Panc1 (cell line): ENCODE results near the gene SPRING1. TPM values are rescaled to one million over a fixed set of nuclear protein-coding genes. Genes with fewer than 3 reads are reported as not detected.

Experiments used
- ATAC-seq: fragments of 200-7000 bp; cut with Tn5 transposase; 2 replicates; pipeline ENCODE4 v1.9.1; 2020; ENCODE audit warnings: mild to moderate bottlenecking, moderate library complexity
- BruUV-seq: library from RNA; stranded (reverse); fragments of 400-500 nt; replicated peaks from 2 replicates; lab custom pipeline; 2021; lab: Mats Ljungman, UMichigan
- CTCF ChIA-PET: fragments of 300-600 bp; sonication (Branson Sonifier 250); formaldehyde crosslinking; loops from one replicate; lab custom pipeline; 2022; ENCODE audit warnings: antibody characterized with exemption; lab: Charles Lee
- POLR2A ChIA-PET: fragments of 300-600 bp; sonication (Branson Sonifier 250); formaldehyde crosslinking; loops from one replicate; lab custom pipeline; 2022; ENCODE audit warnings: antibody characterized with exemption; lab: Charles Lee
- DNase-seq: peaks from one replicate; pipeline ENCODE4 v3.0.0-alpha.2; 2010; ENCODE audit warnings: low read depth, low spot score
- H3K27ac ChIP-seq: 2 replicates; pipeline ENCODE4 v1.5.1; 2011; ENCODE audit warnings: mild to moderate bottlenecking, low read length, inconsistent platforms
- H3K27me3 ChIP-seq: fragments of 200-500 bp; sonication (Bioruptor generic); 2 replicates; pipeline ENCODE4 v1.6.0; 2014; ENCODE audit warnings: low read length, inconsistent platforms; ENCODE audit not compliant: control insufficient read depth, insufficient read depth
- H3K36me3 ChIP-seq: fragments of 200-500 bp; sonication (Bioruptor generic); 2 replicates; pipeline ENCODE4 v1.5.1; 2014; ENCODE audit warnings: inconsistent platforms, mild to moderate bottlenecking, low read length, moderate library complexity; ENCODE audit not compliant: control insufficient read depth, insufficient read depth
- H3K4me1 ChIP-seq: 2 replicates; pipeline ENCODE4 v1.5.1; 2011; ENCODE audit warnings: inconsistent platforms, mild to moderate bottlenecking, low read length, moderate library complexity; ENCODE audit not compliant: control insufficient read depth, insufficient read depth
- H3K4me3 ChIP-seq, 2 experiments: 2 replicates each; pipeline ENCODE4 v1.5.1; 2011 to 2012; ENCODE audit warnings: low read depth in 2 of 2, low read length in 2 of 2, mild to moderate bottlenecking in 2 of 2, inconsistent platforms in 1 of 2, moderate library complexity in 1 of 2
- H3K9me3 ChIP-seq: fragments of 200-500 bp; sonication (Bioruptor generic); 2 replicates; pipeline ENCODE4 v1.5.1; 2014; ENCODE audit warnings: low read depth, mild to moderate bottlenecking, inconsistent platforms, low read length, moderate library complexity; ENCODE audit not compliant: control insufficient read depth, insufficient read depth
- POLR2AphosphoS5 ChIP-seq: IDR thresholded peaks from 2 replicates; pipeline ENCODE4 v1.6.1; 2012; ENCODE audit warnings: mild to moderate bottlenecking, low read depth, low read length, moderate library complexity
- REST ChIP-seq, 2 experiments: IDR thresholded peaks; 2 replicates each; pipeline ENCODE4 v1.6.1; 2011 to 2012; ENCODE audit warnings: low read depth in 2 of 2, control low read depth in 1 of 2, low read length in 1 of 2, mild to moderate bottlenecking in 1 of 2, moderate library complexity in 1 of 2; ENCODE audit not compliant: insufficient read depth in 1 of 2
- SIN3A ChIP-seq: IDR thresholded peaks from 2 replicates; pipeline ENCODE4 v1.6.1; 2012; ENCODE audit warnings: low read depth, mild to moderate bottlenecking, low read length, moderate library complexity, borderline replicate concordance; ENCODE audit not compliant: insufficient read depth
- TCF7L2 ChIP-seq: IDR thresholded peaks from 2 replicates; pipeline ENCODE4 v1.6.1; 2011; ENCODE audit warnings: mild to moderate bottlenecking, low read depth, low read length, inconsistent platforms
- in situ Hi-C: cut with HindIII; loops from 2 replicates; pipeline ENCODE4 v1.10.0; 2016; ENCODE audit warnings: low sequenced_read_pairs, low pct_unique_long_range_greater_than_20kb
- intact Hi-C: fragments of 100-400 bp; cut with micrococcal nuclease; formaldehyde crosslinking; loops from one replicate; pipeline ENCODE4 v1.10.0; 2022; ENCODE audit not compliant: unreplicated experiment
- total RNA-seq: library from RNA; stranded (reverse); gene quantifications from one replicate; pipeline ENCODE4 v1.2.1, GENCODE V29; 2021; ENCODE audit not compliant: unreplicated experiment
- TF ChIP-seq, protein P1 (sequence below): fragments of 450-650 bp; IDR thresholded peaks from 2 replicates; pipeline ENCODE4 v1.5.1; 2017; ENCODE audit warnings: mild to moderate bottlenecking

The SPRING1 gene
- total RNA-seq, 1 experiment from 2014 or later: 71.1 TPM

GRCh38 chr12:116700066-116700465, 37.8 kb downstream of the SPRING1 start:
- CTCF ChIA-PET: no interaction called here
- ATAC-seq (no peak), DNase-seq (no peak)
- H3K4me3 ChIP-seq: no peak overlapping the region
- POLR2A ChIA-PET: no interaction called here
- BruUV-seq: no TSS peak
- no peaks in the 10 kb centered on the region for H3K27me3 ChIP-seq
- intact Hi-C loops (loop anchor here (5.0 to 10.0 kb wide), 3 partner anchors 182 to 755 kb away; partner anchors contain the start of gene HRK), in situ Hi-C loops (no loop called here)
- TF ChIP-seq REST (IDR thresholded peaks at IDR 0.05; ENCODE audit: insufficient read depth in 1 of 2, low read depth in 2 of 2, low read length in 1 of 2) (no peak), POLR2AphosphoS5 (no peak), TCF7L2 (no peak), SIN3A (no peak)
- TF ChIP-seq, protein P1, sequence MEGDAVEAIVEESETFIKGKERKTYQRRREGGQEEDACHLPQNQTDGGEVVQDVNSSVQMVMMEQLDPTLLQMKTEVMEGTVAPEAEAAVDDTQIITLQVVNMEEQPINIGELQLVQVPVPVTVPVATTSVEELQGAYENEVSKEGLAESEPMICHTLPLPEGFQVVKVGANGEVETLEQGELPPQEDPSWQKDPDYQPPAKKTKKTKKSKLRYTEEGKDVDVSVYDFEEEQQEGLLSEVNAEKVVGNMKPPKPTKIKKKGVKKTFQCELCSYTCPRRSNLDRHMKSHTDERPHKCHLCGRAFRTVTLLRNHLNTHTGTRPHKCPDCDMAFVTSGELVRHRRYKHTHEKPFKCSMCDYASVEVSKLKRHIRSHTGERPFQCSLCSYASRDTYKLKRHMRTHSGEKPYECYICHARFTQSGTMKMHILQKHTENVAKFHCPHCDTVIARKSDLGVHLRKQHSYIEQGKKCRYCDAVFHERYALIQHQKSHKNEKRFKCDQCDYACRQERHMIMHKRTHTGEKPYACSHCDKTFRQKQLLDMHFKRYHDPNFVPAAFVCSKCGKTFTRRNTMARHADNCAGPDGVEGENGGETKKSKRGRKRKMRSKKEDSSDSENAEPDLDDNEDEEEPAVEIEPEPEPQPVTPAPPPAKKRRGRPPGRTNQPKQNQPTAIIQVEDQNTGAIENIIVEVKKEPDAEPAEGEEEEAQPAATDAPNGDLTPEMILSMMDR: no peak
- no peaks in the 10 kb centered on the region; the same call in 1 of the 2 replicates for H3K4me1 ChIP-seq
- H3K36me3 ChIP-seq: no peaks in the 10 kb centered on the region
- no peak overlapping the region for H3K27ac ChIP-seq
- no peaks in the 10 kb centered on the region for H3K9me3 ChIP-seq

GRCh38 chr12:116698554-116699075, 39.3 kb downstream of the SPRING1 start:
- ATAC-seq: no peak
- ChIA-PET POLR2A (no interaction called here), CTCF (interaction anchor here (0.5 kb wide), 1 partner anchor 535 kb away, joined by 5 read pairs; no protein-coding TSS in a partner anchor)
- Histone ChIP-seq H3K4me3 (no peak overlapping the region), H3K4me1 (no peaks in the 10 kb centered on the region; the same call in none of the 2 replicates), H3K36me3 (no peaks in the 10 kb centered on the region), H3K9me3 (no peaks in the 10 kb centered on the region), H3K27me3 (no peaks in the 10 kb centered on the region), H3K27ac (no peak overlapping the region)
- TF ChIP-seq SIN3A (no peak), REST (IDR thresholded peaks at IDR 0.05; ENCODE audit: insufficient read depth in 1 of 2, low read depth in 2 of 2, low read length in 1 of 2) (no peak), POLR2AphosphoS5 (no peak), TCF7L2 (no peak)
- TF ChIP-seq, protein P1: no peak
- no TSS peak for BruUV-seq
- in situ Hi-C loops: no loop called here
- DNase-seq: no peak
- intact Hi-C loops: loop anchor here (5.0 kb wide), 1 partner anchor 76 kb away; no protein-coding TSS in a partner anchor
